ENCODE measurements around the gene TNFRSF8.
"Not testable (repeated sequence)": the region's sequence is repeated elsewhere in the genome, so short reads cannot be mapped to it uniquely, and the experiment has no call there.

The TNFRSF8 gene

GRCh38 chr1:12088607-12089006 lies 25.5 kb downstream of the TNFRSF8 start:
- no peak for DNase-seq

GRCh38 chr1:12090326-12090725 lies 27.2 kb downstream of the TNFRSF8 start:
- DNase-seq = no peak

- DNase-seq = no peak
Observed at GRCh38 chr1:12091191-12091590, 28.1 kb downstream of the TNFRSF8 start.

- no peak for DNase-seq
Observed at GRCh38 chr1:12094180-12094579, 31.1 kb downstream of the TNFRSF8 start.

GRCh38 chr1:12095452-12096263 lies 32.6 kb downstream of the TNFRSF8 start:
- DNase-seq = no peak

GRCh38 chr1:12096615-12097014 lies 33.5 kb downstream of the TNFRSF8 start:
- no peak for DNase-seq

GRCh38 chr1:12097321-12097720 lies 34.2 kb downstream of the TNFRSF8 start:
- no peak for DNase-seq

GRCh38 chr1:12098786-12099185 lies 35.7 kb downstream of the TNFRSF8 start:
- DNase-seq = no peak

- DNase-seq = no peak
Observed at GRCh38 chr1:12099610-12100009, 36.5 kb downstream of the TNFRSF8 start.

GRCh38 chr1:12100071-12100470 lies 37.0 kb downstream of the TNFRSF8 start:
- no peak for DNase-seq

- not testable (repeated sequence) for DNase-seq
Observed at GRCh38 chr1:12101120-12101519, 38.0 kb downstream of the TNFRSF8 start.

GRCh38 chr1:12102066-12102465 lies 39.0 kb downstream of the TNFRSF8 start:
- DNase-seq = no peak

GRCh38 chr1:12104417-12104816 lies 41.3 kb downstream of the TNFRSF8 start:
- no peak for DNase-seq

- no peak for DNase-seq
Observed at GRCh38 chr1:12106153-12106552, 43.0 kb downstream of the TNFRSF8 start.

GRCh38 chr1:12106861-12107260 lies 43.8 kb downstream of the TNFRSF8 start:
- peak; percentile 15 for DNase-seq

GRCh38 chr1:12107718-12108117 lies 44.6 kb downstream of the TNFRSF8 start:
- no peak for DNase-seq

GRCh38 chr1:12109901-12110300 lies 46.8 kb downstream of the TNFRSF8 start:
- DNase-seq = no peak

GRCh38 chr1:12111741-12112140 lies 48.6 kb downstream of the TNFRSF8 start:
- DNase-seq = no peak

- DNase-seq = no peak
Observed at GRCh38 chr1:12112711-12113161, 49.6 kb downstream of the TNFRSF8 start.

- no peak for DNase-seq
Observed at GRCh38 chr1:12113433-12114339, 50.6 kb downstream of the TNFRSF8 start.

- no peak for DNase-seq
Observed at GRCh38 chr1:12114340-12114683, 51.2 kb downstream of the TNFRSF8 start.

- no peak for DNase-seq
Observed at GRCh38 chr1:12114916-12115315, 51.8 kb downstream of the TNFRSF8 start.

GRCh38 chr1:12121212-12122003 lies 58.3 kb downstream of the TNFRSF8 start:
- no peak for DNase-seq
